T-helper 2 cell (primary cell): Measurements from ENCODE around the gene OTOS.

Experiments used
- DNase-seq, 5 experiments: peaks; one replicate each; pipeline versions ENCODE4 v3.0.0 to v3.0.0-alpha.2; 2012 to 2022

Gene OTOS

DNA sequence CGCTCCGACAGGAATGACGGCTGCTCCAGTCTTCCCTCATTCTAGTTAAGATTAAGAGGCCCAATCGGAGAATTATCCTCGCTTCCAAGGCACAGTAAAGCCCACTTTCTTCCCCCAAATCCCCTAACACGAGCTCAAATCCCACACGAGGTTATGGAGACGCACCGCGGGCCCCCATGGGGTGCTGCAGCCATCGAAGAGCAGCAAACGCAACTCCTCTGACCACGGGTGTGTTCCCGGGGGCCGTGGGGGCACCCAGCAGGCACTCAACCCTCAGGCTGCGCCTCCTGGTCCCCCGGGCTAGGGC is 4.8 kb downstream of the OTOS start:
- no peak for DNase-seq

- no peak for DNase-seq
Observed at GRCh38 chr2:240134956-240135520, 5.4 kb downstream of the OTOS start.

GRCh38 chr2:240134466-240134865 is 6.0 kb downstream of the OTOS start:
- no peak for DNase-seq

DNA sequence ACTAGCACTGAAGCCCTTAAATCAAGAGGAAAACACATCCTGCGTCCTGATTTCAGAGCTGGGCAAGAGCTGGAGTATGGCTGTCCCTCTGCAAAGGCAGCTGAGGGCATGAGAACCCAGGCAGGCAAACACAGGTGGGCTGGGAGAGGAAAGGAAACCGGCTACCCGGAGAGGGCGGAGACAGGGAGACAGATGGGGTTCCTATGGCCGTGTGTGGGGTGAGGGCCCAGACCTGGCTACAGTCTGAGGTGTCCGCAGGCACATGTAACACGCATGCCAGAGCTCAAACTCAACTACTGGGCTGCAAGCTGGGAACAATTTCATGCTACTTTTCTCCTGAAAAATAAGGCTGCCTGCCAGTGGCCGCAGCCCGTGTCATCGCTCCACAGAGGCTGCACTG is 7.1 kb downstream of the OTOS start:
- DNase-seq, result no peak

- no peak for DNase-seq
Observed at GRCh38 chr2:240132651-240132980, 7.8 kb downstream of the OTOS start.

GRCh38 chr2:240131941-240132650 is 8.4 kb downstream of the OTOS start:
- DNase-seq, result no peak

GRCh38 chr2:240131296-240131695 is 9.2 kb downstream of the OTOS start:
- DNase-seq, result no peak

GRCh38 chr2:240130393-240131195 is 9.9 kb downstream of the OTOS start:
- no peak for DNase-seq

GRCh38 chr2:240129731-240130392 is 10.6 kb downstream of the OTOS start:
- DNase-seq, result no peak

GRCh38 chr2:240129311-240129710 is 11.1 kb downstream of the OTOS start:
- no peak for DNase-seq

GRCh38 chr2:240128608-240129145 is 11.8 kb downstream of the OTOS start:
- no peak for DNase-seq

- DNase-seq, result no peak
Observed at GRCh38 chr2:240127911-240128607, 12.4 kb downstream of the OTOS start.

DNA sequence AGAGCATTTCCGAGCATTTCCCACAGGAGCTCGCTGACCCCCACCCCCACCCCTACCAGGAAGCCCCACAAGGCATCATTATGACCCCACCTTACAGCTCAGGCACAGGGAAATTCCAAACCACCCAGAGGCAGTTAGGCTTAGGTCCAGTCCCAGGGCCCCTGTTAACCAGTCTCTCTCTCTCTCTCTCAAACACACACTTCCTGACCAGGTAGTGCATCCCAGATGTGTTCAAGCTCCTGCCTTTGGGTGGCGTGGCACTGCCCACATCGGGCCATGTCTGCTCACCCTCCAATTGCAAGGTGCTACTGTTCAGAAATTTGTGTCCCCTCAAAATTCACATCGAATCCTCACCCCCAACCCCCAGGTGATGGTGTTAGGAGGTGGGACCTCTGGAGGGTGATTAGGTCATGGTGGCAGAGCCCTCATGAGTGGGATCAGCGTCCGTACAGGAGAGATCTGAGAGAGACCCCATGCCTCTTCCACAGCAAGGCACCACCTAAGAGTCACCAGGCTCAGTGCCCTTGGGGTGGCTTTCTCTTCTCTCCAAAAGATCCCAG is 13.2 kb downstream of the OTOS start:
- no peak for DNase-seq

GRCh38 chr2:240126731-240127130 is 13.7 kb downstream of the OTOS start:
- no peak for DNase-seq

DNA sequence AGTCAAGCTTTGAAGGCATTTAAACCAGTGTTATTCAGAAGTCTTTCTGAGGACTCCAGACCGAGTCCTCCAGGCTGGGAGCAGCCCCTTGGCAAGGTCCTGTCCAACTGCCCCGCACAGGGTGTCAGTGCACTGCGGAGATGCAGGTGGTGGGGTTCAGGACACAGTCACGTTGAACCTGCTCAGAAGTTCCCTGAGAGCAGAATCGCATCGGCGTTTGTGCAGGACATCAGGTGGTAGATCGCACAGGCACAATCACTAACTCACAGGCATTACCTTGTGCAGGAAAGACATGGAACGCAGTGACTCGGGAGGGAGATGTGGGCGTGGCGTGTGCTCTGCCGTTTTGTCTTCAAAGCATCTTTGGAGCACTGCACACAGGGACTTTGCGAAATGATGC is 14.7 kb downstream of the OTOS start:
- no peak for DNase-seq

GRCh38 chr2:240124651-240125030 is 15.8 kb downstream of the OTOS start:
- DNase-seq, result no peak

DNA sequence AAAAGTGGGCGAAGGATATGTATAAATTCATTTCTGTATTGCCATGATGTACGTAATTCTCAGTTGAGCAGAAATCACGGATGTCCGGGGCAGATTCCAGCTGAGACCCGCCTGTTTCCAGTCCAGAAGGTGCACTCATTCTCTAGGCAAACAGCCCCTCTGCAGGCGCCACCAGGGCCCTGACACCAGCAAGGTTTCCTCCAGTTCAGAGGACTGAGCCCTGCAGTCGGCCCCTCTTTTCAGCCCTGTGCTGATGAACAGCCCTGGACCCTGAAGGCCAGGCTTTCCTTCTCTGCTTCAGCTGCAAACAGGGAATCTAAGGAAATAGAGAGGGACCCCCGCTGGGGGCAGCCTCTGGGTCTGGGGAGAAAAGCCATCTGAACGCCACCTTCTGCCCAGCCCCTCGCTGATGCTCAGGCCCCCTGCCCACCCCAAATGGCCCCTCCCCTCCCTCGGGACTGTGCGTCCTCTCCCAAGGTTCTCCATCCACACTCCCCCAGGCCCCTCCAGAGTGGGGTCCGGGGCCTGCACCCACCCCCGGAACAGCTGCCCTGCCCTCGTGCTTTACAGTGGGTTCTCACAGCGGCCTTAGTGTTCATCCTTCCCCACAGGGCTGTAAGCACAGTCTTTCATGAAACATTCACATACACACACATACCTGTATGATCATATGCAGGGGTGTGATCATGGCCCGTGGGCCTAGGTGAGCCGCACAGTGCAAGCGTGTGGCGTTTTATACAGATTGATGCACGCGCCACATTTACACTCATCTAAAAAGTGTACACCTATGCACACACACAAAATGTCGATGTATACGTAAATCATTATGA is 16.4 kb downstream of the OTOS start:
- DNase-seq, result no peak

DNA sequence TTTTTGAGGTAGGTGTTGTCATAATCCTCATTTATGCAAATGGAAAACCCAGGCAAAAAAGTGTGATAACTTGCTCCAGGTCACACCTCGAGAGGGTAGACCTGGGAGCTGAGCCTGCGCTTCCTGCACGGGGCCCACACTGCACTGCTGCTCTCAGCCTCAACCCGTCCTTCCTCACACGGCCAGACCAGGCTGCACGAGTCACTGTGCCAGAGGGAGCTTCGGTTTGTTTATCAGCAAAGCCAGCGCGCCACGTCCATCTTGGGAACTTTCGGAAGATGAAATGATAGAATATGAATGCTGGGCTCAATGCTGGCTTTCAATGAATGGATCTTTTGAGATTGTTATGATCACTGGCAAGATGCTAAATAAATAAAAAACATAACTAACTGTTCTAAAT is 18.8 kb downstream of the OTOS start:
- no peak for DNase-seq

DNA sequence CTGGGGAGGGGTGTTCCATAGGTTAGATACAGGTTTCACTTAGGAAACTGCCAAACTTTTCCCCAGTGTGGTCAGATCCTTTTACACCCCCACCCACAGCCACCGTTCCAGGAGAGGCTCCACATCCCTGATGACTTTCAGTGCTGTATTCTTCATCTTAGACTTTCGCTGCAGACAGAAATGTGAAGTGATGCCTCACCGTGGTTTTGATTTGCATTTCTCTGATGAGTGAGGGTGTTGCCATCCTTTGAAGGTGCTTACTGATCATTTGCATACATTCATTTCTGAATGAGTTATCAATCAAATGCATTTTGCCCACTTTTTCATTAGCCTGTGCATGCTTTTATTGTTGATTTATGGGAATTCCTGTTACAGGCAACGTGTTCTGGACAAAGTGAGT is 19.3 kb downstream of the OTOS start:
- no peak for DNase-seq

- no peak for DNase-seq
Observed at GRCh38 chr2:240114233-240114632, 26.2 kb downstream of the OTOS start.

GRCh38 chr2:240112914-240113690 is 27.4 kb downstream of the OTOS start:
- DNase-seq, result no peak
